ENCODE data around the gene FAM83C. TPM values are rescaled to one million over a fixed set of nuclear protein-coding genes. Genes with fewer than 3 reads are reported as not detected.
"Not testable (repeated sequence)": the region's sequence is repeated elsewhere in the genome, so short reads cannot be mapped to it uniquely, and the experiment has no call there.

The FAM83C gene
- total RNA-seq, 1 donor from 2014 or later, result not detected

GRCh38 chr20:35257175-35257909 lies 34.9 kb downstream of the FAM83C start:
- no peaks in the 10 kb centered on the region for H3K9me3 ChIP-seq (replicated peaks)
- H3K27ac ChIP-seq (replicated peaks), result peak overlapping the region; percentile 5
- H3K27me3 ChIP-seq (ENCODE audit: low read depth), result no peaks in the 10 kb centered on the region
- no peak overlapping the region for H3K4me3 ChIP-seq
- no peaks in the 10 kb centered on the region for H3K36me3 ChIP-seq
- no peak for DNase-seq
- intact Hi-C loops (cut with micrococcal nuclease), result no loop called here
- no peak for TF ChIP-seq CTCF (IDR thresholded peaks at IDR 0.05; ENCODE audit: borderline replicate concordance)
- H3K4me1 ChIP-seq, result peaks cover 17% of the 10 kb centered on the region

GRCh38 chr20:35254448-35254999 lies 37.7 kb downstream of the FAM83C start:
- H3K4me3 ChIP-seq, result no peak overlapping the region
- no peak for DNase-seq
- H3K4me1 ChIP-seq, result peaks cover 17% of the 10 kb centered on the region
- no peak for TF ChIP-seq CTCF (IDR thresholded peaks at IDR 0.05; ENCODE audit: borderline replicate concordance)
- H3K36me3 ChIP-seq, result no peaks in the 10 kb centered on the region
- intact Hi-C loops (cut with micrococcal nuclease), result no loop called here
- no peak overlapping the region for H3K27ac ChIP-seq (replicated peaks)
- H3K9me3 ChIP-seq (replicated peaks), result no peaks in the 10 kb centered on the region
- H3K27me3 ChIP-seq (ENCODE audit: low read depth), result no peaks in the 10 kb centered on the region

- TF ChIP-seq CTCF (IDR thresholded peaks at IDR 0.05; ENCODE audit: borderline replicate concordance), result no peak
- no peaks in the 10 kb centered on the region for H3K27me3 ChIP-seq (ENCODE audit: low read depth)
- H3K4me1 ChIP-seq, result peaks cover 14% of the 10 kb centered on the region
- intact Hi-C loops (cut with micrococcal nuclease), result no loop called here
- no peak overlapping the region for H3K4me3 ChIP-seq
- no peaks in the 10 kb centered on the region for H3K36me3 ChIP-seq
- no peak overlapping the region for H3K27ac ChIP-seq (replicated peaks)
- H3K9me3 ChIP-seq (replicated peaks), result no peaks in the 10 kb centered on the region
- no peak for DNase-seq
Measured at GRCh38 chr20:35253010-35253409, 39.2 kb downstream of the FAM83C start.

- H3K4me3 ChIP-seq; H3K4me1 ChIP-seq; DNase-seq; intact Hi-C loops (cut with micrococcal nuclease); H3K36me3 ChIP-seq; H3K9me3 ChIP-seq (replicated peaks); H3K27me3 ChIP-seq (ENCODE audit: low read depth); H3K27ac ChIP-seq (replicated peaks): not testable (repeated sequence)
Measured at GRCh38 chr20:35252598-35252997, 39.6 kb downstream of the FAM83C start.

GRCh38 chr20:35252037-35252461 lies 40.2 kb downstream of the FAM83C start:
- Histone ChIP-seq H3K27me3 (ENCODE audit: low read depth) (no peaks in the 10 kb centered on the region), H3K4me1 (peaks cover 4% of the 10 kb centered on the region), H3K9me3 (replicated peaks) (no peaks in the 10 kb centered on the region), H3K36me3 (no peaks in the 10 kb centered on the region), H3K4me3 (no peak overlapping the region), H3K27ac (replicated peaks) (no peak overlapping the region)
- no peak for TF ChIP-seq CTCF (IDR thresholded peaks at IDR 0.05; ENCODE audit: borderline replicate concordance)
- no peak for DNase-seq
- intact Hi-C loops (cut with micrococcal nuclease), result no loop called here

GRCh38 chr20:35251613-35251940 lies 40.6 kb downstream of the FAM83C start:
- Histone ChIP-seq H3K27ac (replicated peaks) (no peak overlapping the region), H3K4me3 (no peak overlapping the region), H3K4me1 (no peaks in the 10 kb centered on the region), H3K9me3 (replicated peaks) (no peaks in the 10 kb centered on the region), H3K27me3 (ENCODE audit: low read depth) (no peaks in the 10 kb centered on the region), H3K36me3 (no peaks in the 10 kb centered on the region)
- TF ChIP-seq CTCF (IDR thresholded peaks at IDR 0.05; ENCODE audit: borderline replicate concordance), result no peak
- intact Hi-C loops (cut with micrococcal nuclease), result no loop called here
- DNase-seq, result no peak

Data from left ventricle myocardium inferior (tissue), 1 donor.